DMS 273 treated with DMSO at 0.1 percent for 48 hours (cell line): Measurements from ENCODE around the gene ROR2.

Source experiments
- DNase-seq: peaks from one replicate; lab custom pipeline; 2025; lab: John Stamatoyannopoulos, UW

The ROR2 gene

DNA sequence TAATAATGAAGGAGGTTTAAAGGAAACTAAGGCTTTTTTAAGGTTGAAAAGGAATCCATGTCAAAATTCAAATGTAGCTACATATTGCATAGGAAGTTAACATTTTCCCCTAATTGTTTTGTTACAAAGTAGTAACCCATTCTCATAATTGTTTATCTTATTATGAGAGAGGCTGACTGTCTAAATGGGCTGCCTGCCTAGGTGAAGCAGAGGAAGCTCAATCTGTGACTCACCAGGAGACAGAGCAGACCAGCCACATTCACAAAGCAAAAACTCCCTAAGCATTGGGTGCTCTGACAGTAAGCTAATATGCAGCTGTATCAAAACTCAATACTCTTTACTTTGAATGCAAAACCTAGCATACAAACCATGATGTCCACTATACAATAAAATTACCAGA lies 208.5 kb downstream of the ROR2 start:
- DNase-seq = no peak

DNA sequence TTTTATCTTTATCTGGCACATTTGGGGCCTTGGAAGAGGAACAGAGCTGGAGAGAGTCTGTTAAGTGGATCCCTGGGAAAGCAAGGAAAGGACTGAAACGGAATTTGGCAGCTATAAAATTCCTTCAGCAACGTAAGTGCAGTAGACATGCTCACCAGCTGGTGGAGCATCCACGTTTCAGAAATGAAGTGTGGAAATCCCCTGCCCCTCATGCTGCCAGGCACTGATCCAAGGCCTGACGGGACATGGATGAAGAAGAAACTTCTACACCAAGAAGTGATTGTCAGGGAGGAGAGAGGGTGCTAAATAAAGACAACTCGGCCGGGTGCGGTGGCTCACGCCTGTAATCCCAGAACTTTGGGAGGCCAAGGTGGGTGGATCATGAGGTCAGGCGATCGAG lies 209.3 kb downstream of the ROR2 start:
- no peak for DNase-seq

- DNase-seq = peak; percentile 49
Measured at GRCh38 chr9:91736898-91737601, 213.0 kb downstream of the ROR2 start.

GRCh38 chr9:91736311-91736710 lies 213.7 kb downstream of the ROR2 start:
- DNase-seq = peak; percentile 40

DNA sequence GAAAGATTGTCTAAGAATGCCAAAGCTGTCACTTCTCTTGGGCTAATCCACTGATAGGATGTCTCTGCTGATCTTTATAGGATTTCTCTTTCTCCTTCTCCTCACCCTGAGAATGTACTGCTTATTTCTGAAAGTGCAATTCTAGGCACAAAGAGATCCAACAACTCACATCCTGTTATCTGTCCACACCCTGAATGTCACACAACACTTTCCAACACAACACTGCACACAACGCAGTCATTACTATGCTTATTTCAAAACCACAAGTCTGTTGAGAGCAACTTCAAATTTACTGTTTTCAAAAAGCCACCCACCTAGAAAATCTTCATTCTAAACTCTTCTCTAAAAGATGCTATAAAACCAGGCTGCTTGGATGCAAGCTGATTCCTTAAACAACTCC lies 215.0 kb downstream of the ROR2 start:
- DNase-seq = no peak

- no peak for DNase-seq
Measured at GRCh38 chr9:91734371-91734981, 215.6 kb downstream of the ROR2 start.

- DNase-seq = no peak
Measured at GRCh38 chr9:91733006-91733624, 216.9 kb downstream of the ROR2 start.

DNA sequence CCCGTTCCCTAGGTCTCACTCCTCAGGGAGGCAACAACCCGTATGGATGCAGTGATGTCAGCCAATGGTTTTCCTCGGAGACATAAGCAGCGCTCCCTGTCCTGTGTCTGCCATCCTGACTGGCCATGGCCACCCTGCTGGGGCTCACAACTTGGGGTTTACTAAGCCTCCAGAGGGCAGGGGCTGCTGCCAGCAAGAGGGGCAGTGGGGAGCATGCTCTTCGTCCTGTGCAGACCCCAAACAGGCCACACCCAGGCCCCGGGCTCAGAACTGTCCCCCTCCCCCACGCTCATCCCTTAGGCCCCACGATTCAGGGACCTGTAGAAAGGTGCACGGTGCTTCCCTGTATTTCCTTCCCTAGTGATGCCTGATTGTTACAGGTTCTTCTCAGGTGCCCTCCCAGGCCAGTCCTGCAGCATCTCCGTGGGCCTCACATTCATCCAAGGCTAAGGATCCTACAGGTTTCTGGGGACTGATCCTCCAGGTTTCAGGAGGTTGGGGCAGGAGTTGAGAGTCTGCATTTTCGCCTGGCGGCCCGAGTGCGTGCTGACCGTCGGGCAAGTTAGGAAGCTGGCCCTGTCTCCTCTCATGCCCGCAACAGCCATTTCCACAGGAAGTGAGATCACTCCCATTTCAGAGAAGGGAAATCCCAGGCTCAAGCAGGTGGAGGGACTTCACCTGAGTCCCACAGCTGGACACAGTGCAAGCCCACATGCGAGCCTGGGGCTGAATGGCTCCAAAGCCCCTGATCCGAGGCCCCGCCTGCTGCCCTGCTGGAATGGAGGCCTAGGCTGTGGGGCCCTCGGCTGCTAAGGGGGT lies 217.6 kb downstream of the ROR2 start:
- DNase-seq = no peak

GRCh38 chr9:91730806-91731205 lies 219.2 kb downstream of the ROR2 start:
- DNase-seq = no peak

GRCh38 chr9:91729558-91729842 lies 220.5 kb downstream of the ROR2 start:
- no peak for DNase-seq

DNA sequence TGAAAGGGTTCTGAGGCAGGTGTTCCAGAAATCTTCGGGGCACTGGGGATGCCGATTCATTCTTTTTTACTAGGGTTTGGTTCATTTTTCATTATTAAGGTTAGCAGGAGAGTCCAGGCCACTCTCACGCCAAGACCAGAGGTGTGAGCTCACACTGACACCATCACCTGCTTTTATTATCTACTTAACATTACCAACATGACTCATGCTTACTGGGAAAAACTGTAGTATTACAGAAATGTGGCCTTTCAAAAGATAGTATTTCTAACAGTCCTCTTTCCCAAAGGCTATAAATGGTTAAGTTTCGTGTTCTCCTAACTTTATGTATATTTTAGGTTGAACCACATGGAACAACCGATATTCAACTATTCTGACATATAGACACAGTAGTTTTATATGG lies 222.1 kb downstream of the ROR2 start:
- no peak for DNase-seq

DNA sequence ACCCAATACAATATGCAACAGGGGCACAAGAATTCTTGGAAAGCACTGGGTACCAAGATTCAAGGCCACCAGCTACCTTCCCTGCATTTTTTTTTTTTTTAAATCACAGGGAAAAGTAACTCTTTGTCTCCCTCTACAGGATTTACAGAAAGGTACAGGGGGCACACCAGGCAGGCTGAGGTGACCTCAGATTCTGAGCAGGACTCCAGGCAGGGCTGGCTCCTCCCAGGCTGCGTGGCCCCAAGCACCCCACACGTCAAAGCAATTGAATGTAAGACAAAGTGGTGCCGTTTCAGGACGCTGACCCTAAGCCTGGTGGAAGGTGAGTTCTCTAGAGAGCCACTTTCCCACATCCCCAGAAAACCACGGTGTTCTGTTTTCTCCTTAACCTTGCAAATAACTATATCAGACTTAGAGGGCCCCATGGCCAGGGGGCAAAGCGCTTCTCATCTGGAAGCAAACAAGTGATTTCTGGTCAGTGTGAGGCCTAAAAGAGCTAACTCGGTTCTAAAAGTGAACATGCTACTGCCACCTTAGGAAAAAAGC lies 222.6 kb downstream of the ROR2 start:
- no peak for DNase-seq

DNA sequence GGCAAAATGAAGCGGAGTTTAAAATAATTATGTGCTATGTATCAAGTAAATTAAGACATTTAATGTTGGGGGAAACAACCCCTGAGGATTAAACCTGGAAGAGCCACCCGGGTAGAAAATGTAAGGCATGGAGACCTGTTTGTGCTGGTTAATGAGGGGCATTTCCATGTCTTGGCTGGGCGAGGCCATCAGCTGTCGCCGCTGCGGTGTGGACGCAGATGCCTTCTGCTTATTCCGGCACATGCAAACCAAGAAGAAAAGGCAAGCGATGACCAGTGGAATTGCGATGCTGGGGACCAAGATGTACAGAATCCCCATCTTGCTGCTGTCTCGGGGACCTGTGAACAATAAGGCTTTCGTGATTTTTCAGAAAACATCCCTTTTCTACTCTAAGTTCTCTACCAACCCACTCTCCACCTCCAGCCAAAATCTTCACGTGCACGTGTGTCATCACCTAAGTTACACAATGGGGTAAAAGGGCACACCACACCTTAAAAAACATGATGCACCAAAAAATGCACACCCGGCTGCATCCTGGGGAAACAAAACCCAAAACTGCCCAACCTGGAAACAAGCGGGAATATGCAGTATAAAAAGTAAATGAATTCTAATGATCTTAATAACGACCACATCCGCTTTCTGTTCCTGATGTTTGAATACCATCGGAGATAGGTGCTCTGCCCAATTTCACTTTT lies 223.5 kb downstream of the ROR2 start:
- DNase-seq = no peak

DNA sequence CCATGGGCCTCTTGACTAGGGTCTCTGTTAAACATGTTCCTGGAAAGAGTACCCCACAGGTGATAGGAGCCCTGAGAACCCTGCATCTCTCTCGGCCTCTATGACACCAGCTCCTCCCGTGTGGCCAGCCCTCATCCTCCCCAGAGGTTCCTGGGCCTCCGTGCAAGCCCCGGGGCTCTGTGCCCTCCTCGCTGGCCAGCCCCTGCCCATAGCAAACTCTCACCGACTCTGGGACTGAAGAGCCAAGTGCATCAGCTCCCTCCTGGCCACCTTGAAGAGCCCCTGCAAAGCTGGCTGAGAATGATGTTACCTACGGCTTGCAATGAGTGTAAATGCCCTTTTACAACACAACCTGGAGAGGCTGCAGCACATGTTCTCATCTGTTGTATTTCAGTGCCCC lies 224.4 kb downstream of the ROR2 start:
- DNase-seq = no peak

DNA sequence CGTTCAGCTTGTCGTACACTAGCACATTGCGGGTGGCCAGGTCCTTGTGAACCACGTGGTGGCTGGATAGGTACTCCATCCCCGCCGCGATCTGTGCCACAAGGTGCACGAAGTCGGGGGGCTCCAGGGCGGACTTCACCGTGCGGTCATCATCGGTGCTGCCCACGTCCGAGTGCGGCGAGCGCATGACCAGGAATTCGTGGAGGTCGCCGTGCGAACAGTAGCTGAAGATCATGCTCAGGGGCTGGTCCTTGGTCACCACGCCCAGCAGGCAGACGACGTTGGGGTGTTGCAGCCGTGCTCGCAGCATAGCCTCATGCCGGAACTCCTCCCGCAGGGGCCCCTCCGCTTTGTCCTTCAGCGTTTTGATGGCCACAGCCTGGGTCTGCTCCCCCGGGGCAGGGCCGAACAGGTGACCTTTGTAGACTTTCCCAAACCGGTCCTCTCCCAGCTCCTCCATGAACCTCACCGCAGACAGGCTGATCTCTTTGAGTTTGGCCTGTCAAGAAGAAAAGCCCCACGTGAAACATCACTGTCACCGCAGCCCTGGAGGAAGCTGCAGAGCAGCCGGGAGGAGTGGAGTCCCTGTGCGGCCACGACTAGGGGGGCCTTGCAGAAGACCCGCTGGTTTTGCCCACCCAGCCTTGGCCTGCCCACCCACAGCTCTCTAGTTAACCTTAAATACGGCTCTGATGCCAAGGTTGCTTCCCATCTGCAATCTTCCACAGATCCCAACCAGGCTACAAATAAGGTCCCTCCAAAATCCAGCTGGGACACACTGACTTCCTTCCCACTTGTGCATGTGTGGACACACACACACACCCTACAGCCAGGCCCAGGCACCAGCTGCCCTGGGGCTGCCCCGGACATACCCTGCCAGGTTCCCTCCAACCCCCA lies 225.2 kb downstream of the ROR2 start:
- no peak for DNase-seq

GRCh38 chr9:91724068-91724440 lies 226.0 kb downstream of the ROR2 start:
- no peak for DNase-seq

- no peak for DNase-seq
Measured at GRCh38 chr9:91723420-91724067, 226.5 kb downstream of the ROR2 start.

DNA sequence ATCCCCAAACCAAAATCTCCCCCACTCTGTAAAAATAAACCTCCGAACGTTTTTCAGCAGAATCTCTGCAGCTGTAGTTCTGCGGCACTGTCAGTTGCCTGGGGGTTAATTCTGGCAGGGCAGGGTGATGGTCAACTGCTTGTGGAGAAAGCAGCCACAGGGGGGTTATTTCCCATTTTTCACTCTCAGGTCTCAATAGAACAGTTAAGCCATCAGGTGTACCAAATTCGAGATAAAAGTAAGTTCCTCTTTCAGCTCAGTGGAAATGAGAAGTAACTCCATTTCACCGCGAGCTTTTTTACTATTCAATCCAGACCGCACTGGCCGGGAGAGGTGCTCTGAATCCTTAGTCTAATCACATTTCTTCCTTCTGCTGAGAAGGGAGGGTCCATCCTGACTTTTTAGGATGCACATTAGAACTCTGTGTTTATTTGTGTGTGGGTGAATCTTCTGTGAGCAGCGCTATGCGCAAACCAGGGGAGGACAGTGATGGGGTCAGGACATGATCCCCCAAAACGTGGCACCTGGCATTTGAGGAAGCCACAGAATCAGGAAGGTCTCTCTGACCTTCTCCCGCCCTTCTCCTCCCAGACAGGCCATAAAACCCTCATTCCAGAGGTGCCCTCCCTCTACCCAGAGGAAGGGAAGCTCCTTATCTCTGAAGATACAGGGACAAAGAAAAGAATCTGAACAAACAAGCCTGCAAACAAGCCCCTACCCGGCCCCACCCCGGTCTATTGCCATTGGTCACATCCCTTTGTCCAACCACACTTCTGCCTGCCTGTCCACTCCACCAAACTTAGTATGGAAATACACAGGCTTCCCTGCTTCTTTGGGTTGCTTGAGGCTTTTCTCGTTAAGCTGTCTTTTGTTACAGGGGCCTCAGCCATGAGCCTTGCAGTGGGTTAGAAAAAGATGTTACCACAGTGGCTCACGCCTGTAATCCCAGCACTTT lies 229.0 kb downstream of the ROR2 start:
- DNase-seq = no peak

DNA sequence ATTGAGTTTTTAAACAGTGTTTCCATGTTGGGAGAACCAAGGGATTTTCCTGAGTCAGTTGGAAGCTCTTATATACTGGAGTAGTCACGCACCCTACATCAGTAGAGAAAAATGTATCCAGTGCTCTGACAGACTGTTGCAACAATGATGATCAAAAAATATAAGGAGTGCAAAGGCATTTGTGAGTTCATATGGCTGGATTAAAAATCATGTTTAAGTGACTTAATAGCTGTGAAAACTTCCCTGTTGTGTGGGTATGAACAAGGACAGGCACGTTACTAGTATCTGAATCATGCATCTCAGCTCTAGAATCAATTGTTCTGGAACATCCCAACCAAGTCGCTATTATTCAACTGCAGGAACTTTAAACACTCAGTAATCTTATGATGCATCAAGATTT lies 229.7 kb downstream of the ROR2 start:
- DNase-seq = no peak
